ENCODE data around the gene HNRNPL. TPM values are rescaled to one million over a fixed set of nuclear protein-coding genes. Genes with fewer than 3 reads are reported as not detected.
A peak's percentile ranks its signal among the peaks of the same experiment; 100 is the strongest.
"Not testable (repeated sequence)": the region's sequence is repeated elsewhere in the genome, so short reads cannot be mapped to it uniquely, and the experiment has no call there.

Gene HNRNPL
- total RNA-seq, 1 donor: 310 TPM

DNA sequence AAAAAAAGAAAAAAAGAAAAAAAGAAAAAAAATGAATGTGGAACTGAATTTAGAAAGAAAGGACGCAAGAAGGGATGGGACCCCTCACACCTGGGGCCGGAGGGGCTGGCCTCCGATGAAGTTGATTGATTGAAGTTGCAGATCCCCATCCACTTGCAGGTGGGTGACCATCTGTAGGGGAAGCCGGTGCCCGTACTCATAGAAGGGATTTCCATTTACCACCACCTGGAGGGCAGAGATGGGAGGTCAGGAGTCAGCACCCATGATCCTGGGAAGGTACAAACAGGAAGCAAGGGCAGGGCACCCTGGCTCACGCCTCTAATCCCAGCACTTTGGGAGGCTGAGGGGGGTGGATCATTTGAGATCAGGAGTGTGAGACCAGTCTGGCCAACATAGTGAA is 43.4 kb downstream of the HNRNPL start:
- DNase-seq (ENCODE audit: low read depth in 2 of 3, low spot score in 2 of 3): no peak

GRCh38 chr19:38805180-38805579 is 44.6 kb downstream of the HNRNPL start:
- no peak for DNase-seq (ENCODE audit: low read depth in 2 of 3, low spot score in 2 of 3)

- DNase-seq (ENCODE audit: low read depth in 2 of 3, low spot score in 2 of 3): no peak
Observed at GRCh38 chr19:38803543-38803942, 46.2 kb downstream of the HNRNPL start.

GRCh38 chr19:38801359-38802095 is 48.3 kb downstream of the HNRNPL start:
- DNase-seq (ENCODE audit: low read depth in 2 of 3, low spot score in 2 of 3): no peak

DNA sequence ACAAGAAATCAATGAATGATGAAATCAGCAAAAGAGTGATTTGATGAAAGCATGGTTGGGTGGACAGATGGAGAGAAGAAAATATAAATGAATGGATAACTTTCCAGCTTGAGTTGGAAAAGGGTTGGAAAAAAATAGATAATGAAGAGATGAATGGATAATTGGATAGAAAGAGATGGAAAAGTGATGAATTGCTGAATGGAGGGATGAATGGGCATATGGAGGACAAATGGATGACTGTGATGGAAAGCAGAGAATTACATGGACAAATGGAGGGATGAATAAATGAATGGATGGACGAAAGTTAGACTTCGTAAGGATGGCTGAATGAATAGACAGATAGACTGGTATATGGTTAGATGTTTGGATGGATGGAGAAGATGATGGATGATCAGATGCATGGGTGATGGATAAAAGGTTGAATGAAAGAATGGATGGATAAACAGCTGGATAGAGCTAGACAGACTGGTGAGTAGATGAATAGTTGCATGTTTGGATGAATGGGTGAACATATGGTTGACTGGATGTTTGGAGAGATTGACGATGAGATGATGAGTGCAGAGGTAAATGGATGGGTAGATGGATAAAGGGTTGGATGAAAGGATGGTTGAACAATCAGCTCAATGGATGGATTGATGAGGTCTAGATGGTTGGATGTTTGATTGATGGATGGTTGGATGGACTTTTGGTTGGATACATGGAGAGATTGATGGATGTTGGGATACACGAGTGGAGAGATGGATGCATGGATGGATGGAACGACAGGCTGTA is 49.0 kb downstream of the HNRNPL start:
- DNase-seq (ENCODE audit: low read depth in 2 of 3, low spot score in 2 of 3): no peak

DNA sequence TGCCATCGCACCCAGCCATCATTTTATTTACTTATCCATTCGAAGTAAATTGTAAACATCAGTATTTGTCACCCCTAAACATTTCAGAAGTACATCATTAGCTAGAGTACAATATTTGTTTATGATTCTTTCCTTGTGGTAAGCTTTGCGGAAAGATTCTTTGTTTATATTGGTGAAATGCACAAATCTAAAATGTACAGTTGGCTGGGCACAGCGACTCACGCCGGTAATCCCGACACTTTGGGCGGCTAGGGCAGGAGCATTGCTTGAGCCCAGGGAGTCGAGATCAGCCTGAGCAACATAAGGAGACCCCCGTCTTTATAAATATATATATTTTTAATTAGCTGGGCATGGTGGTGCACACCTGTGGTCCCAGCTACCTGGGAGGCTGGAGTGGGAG is 50.7 kb downstream of the HNRNPL start:
- DNase-seq (ENCODE audit: low read depth in 2 of 3, low spot score in 2 of 3): no peak

GRCh38 chr19:38797781-38798180 is 52.0 kb downstream of the HNRNPL start:
- DNase-seq (ENCODE audit: low read depth in 2 of 3, low spot score in 2 of 3): not testable (repeated sequence)

- DNase-seq (ENCODE audit: low read depth in 2 of 3, low spot score in 2 of 3): no peak
Observed at GRCh38 chr19:38796154-38796553, 53.6 kb downstream of the HNRNPL start.

GRCh38 chr19:38795549-38795948 is 54.2 kb downstream of the HNRNPL start:
- no peak for DNase-seq (ENCODE audit: low read depth in 2 of 3, low spot score in 2 of 3)

- DNase-seq (ENCODE audit: low read depth in 2 of 3, low spot score in 2 of 3): no peak
Observed at GRCh38 chr19:38793671-38794070, 56.1 kb downstream of the HNRNPL start.

GRCh38 chr19:38793177-38793576 is 56.6 kb downstream of the HNRNPL start:
- DNase-seq (ENCODE audit: low read depth in 2 of 3, low spot score in 2 of 3): no peak

GRCh38 chr19:38792250-38793111 is 57.3 kb downstream of the HNRNPL start:
- DNase-seq (ENCODE audit: low read depth in 2 of 3, low spot score in 2 of 3): peak in 2 of 3 donors; percentile 65 to 82

DNA sequence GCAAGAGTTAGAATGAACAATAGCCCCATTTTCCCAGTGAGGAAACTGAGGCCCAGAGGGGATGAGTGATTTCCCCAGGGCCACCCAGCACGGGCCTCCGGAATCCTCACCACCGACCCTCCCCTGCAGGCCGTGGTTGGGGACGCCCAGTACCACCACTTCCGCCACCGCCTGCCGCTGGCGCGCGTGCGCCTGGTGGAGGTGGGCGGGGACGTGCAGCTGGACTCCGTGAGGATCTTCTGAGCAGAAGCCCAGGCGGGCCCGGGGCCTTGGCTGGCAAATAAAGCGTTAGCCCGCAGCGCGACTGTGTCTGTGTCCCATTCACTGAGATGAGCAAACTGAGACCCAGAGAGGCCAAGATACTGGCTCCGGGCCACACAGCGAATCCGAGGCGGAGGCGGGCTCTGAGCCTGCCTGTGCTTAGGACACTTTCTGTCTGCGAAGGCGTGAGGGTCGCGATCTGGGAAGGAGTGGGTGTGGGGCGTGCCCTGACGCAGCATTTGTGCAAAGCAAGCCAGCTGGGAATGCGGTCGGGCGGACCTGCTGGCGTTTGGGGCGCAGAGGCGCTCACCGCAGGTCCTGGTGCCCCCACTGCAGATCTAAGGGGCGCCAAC is 58.2 kb downstream of the HNRNPL start:
- DNase-seq (ENCODE audit: low read depth in 2 of 3, low spot score in 2 of 3): not testable (repeated sequence)

DNA sequence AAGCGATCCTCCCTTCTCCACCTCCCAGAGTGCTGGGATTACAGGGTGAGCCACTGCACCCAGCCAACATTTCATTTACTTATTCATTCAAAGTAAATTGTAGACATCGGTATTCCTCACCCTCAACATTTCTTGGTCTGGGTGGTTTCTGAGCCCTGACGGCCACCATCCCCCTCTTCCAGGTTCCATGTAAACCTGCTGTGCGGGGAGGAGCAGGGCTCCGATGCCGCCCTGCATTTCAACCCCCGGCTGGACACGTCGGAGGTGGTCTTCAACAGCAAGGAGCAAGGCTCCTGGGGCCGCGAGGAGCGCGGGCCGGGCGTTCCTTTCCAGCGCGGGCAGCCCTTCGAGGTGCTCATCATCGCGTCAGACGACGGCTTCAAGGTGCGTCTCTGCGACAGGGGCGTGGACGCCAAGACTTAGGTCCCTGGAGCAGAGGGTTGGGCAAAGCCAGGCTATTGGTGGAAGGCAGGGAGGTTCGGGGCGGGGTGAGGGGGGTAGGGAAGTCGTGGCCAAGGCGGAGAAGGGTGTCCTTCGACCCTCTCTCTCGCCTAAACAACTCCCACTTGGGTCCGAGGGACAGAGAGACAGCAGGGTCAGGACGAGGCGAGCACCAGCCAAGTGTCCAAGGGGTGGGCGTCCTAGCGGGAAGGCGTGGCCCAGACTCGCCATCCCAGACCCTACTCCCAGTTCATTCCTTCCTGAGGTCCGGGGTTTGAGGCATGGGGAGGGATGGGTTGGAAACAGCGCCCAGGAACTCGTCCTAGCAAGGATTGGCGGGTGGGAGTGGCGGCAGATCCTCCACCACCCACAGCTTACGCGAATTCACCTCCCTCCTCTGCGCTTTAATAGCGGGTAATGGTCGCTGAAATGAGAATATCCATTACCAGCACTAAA is 59.0 kb downstream of the HNRNPL start:
- not testable (repeated sequence) for DNase-seq (ENCODE audit: low read depth in 2 of 3, low spot score in 2 of 3)

GRCh38 chr19:38788478-38789243 is 61.1 kb downstream of the HNRNPL start, which contains the start of gene LGALS7B:
LGALS7B (plus strand) TSS chr19:38789200; CDS start chr19:38789227, 27 bp downstream.
- no peak for DNase-seq (ENCODE audit: low read depth in 2 of 3, low spot score in 2 of 3)

GRCh38 chr19:38786572-38787265 is 63.1 kb downstream of the HNRNPL start:
- DNase-seq (ENCODE audit: low read depth in 2 of 3, low spot score in 2 of 3): no peak
